B cell (primary cell): ENCODE data around the gene STIMATE.

Experiments
- EZH2 ChIP-seq: IDR thresholded peaks from 2 replicates; pipeline ENCODE4 v1.6.1; 2012; ENCODE audit warnings: borderline replicate concordance, low read depth, mild to moderate bottlenecking, moderate library complexity, low read length; ENCODE audit not compliant: insufficient read depth, poor library complexity, severe bottlenecking
- TF ChIP-seq, protein P1 (sequence below): fragments of 200-600 bp; IDR thresholded peaks from one replicate; pipeline ENCODE4 v1.8.0; 2022; ENCODE audit warnings: antibody characterized with exemption, mild to moderate bottlenecking

DNA sequence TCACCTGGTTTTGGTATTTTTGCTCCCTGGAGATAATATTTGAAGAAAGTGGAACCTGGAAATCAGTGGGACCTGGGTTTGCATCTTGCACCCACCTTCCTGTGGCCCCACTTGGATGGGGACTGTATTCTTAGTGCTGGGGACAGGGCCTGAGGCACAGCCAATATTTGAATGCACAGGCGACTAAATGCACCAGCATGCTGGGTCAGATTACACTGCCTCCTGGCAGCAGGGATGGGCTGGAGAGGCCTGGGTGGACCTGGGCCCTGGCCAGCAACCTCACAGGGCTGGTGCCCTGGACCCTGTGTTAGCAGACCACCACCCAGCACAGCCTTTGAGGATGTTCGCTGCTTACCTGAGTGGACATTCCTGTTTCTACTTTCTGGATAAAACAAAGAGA is 77.4 kb downstream of the STIMATE start:
- TF ChIP-seq, protein P1, sequence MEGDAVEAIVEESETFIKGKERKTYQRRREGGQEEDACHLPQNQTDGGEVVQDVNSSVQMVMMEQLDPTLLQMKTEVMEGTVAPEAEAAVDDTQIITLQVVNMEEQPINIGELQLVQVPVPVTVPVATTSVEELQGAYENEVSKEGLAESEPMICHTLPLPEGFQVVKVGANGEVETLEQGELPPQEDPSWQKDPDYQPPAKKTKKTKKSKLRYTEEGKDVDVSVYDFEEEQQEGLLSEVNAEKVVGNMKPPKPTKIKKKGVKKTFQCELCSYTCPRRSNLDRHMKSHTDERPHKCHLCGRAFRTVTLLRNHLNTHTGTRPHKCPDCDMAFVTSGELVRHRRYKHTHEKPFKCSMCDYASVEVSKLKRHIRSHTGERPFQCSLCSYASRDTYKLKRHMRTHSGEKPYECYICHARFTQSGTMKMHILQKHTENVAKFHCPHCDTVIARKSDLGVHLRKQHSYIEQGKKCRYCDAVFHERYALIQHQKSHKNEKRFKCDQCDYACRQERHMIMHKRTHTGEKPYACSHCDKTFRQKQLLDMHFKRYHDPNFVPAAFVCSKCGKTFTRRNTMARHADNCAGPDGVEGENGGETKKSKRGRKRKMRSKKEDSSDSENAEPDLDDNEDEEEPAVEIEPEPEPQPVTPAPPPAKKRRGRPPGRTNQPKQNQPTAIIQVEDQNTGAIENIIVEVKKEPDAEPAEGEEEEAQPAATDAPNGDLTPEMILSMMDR, result no peak
- TF ChIP-seq EZH2, result no peak
